Measurements from ENCODE around the gene ABCC3. TPM values are rescaled to one million over a fixed set of nuclear protein-coding genes. Genes with fewer than 3 reads are reported as not detected.

Gene ABCC3
- total RNA-seq, 1 donor from 2014 or later = 0.20 TPM

DNA sequence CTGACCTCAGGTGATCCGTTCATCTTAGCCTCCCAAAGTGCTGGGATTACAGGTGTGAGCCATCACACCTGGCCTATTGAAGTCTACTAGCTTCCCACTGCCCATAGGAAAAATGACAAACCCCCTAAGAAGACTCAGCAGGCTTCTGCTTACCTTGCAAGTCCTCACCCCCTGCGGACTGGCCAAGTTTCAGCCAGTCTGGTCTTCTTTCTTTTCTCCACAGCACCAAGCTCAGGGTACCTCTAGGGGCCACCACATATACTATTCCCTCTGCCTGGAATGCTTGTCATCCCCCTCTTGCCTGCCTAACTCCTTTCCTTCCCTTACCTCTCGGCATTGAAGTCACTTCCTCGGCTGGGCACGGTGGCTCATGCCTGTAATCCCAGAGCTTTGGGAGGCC lies 31.2 kb downstream of the ABCC3 start:
- ChIA-PET POLR2A (no interaction called here), CTCF (no interaction called here)
- TF ChIP-seq, protein P1, sequence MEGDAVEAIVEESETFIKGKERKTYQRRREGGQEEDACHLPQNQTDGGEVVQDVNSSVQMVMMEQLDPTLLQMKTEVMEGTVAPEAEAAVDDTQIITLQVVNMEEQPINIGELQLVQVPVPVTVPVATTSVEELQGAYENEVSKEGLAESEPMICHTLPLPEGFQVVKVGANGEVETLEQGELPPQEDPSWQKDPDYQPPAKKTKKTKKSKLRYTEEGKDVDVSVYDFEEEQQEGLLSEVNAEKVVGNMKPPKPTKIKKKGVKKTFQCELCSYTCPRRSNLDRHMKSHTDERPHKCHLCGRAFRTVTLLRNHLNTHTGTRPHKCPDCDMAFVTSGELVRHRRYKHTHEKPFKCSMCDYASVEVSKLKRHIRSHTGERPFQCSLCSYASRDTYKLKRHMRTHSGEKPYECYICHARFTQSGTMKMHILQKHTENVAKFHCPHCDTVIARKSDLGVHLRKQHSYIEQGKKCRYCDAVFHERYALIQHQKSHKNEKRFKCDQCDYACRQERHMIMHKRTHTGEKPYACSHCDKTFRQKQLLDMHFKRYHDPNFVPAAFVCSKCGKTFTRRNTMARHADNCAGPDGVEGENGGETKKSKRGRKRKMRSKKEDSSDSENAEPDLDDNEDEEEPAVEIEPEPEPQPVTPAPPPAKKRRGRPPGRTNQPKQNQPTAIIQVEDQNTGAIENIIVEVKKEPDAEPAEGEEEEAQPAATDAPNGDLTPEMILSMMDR (IDR thresholded peaks at IDR 0.05) = no peak
- Mint-ChIP-seq H3K4me1 (no peaks in the 10 kb centered on the region), H3K4me3 (no peak overlapping the region), H3K9me3 (no peaks in the 10 kb centered on the region), H3K27ac (no peak overlapping the region), H3K36me3 (ENCODE audit: low read depth) (no peaks in the 10 kb centered on the region), H3K27me3 (peaks cover 11% of the 10 kb centered on the region)
- ATAC-seq (ENCODE audit: low read depth) = no peak
- intact Hi-C loops (cut with micrococcal nuclease) = no loop called here
- no peak for DNase-seq

DNA sequence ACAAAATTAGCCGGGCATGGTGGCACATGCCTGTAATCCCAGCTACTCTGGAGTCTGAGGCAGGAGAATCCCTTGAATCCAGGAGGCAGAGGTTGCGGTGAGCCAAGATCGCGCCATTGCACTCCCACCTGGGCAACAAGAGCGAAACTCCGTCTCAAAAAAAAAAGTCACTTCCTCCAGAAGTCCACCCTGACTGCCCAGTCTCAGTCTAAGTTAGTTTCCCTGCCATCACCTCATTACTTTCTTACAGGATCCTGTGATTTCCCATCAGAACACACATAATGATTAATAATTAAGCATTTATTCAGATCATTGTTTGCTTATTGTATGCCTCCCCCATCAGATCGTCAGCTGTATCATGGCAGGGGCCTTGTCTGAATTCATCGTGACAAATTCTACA lies 31.6 kb downstream of the ABCC3 start:
- TF ChIP-seq, protein P1 (IDR thresholded peaks at IDR 0.05) = no peak
- H3K36me3 Mint-ChIP-seq (ENCODE audit: low read depth) = no peaks in the 10 kb centered on the region
- no peaks in the 10 kb centered on the region for H3K9me3 Mint-ChIP-seq
- ATAC-seq (ENCODE audit: low read depth) (no peak), DNase-seq (no peak)
- H3K4me3 Mint-ChIP-seq = no peak overlapping the region
- H3K27me3 Mint-ChIP-seq = peaks cover 9% of the 10 kb centered on the region
- H3K4me1 Mint-ChIP-seq = no peaks in the 10 kb centered on the region
- intact Hi-C loops (cut with micrococcal nuclease) = no loop called here
- ChIA-PET POLR2A (no interaction called here), CTCF (no interaction called here)
- H3K27ac Mint-ChIP-seq = no peak overlapping the region

DNA sequence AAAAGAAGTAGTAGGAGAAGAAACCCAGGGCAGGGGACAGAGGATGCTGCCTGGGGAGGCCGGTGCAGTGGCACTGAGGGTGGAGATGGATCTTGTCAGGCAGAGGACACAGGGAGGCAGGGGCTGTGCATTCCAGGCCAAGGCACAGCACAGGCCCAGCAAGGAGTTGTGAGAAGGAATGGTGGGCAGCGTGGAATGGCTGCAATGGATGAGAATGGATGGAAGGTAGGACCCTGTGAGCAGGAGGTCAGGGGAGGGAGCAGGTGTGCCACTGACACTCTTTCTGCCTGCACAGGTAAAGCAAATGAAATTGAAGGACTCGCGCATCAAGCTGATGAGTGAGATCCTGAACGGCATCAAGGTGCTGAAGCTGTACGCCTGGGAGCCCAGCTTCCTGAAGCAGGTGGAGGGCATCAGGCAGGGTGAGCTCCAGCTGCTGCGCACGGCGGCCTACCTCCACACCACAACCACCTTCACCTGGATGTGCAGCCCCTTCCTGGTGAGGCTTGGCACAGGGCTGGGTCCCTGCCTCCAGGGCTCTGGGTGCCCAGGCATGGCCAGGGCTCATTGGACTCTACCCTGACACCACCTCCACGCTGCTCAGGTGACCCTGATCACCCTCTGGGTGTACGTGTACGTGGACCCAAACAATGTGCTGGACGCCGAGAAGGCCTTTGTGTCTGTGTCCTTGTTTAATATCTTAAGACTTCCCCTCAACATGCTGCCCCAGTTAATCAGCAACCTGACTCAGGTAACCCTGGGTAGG lies 32.8 kb downstream of the ABCC3 start:
- ChIA-PET POLR2A (no interaction called here), CTCF (no interaction called here)
- Mint-ChIP-seq H3K4me1 (no peaks in the 10 kb centered on the region), H3K27me3 (peaks cover 5% of the 10 kb centered on the region), H3K4me3 (no peak overlapping the region), H3K27ac (no peak overlapping the region), H3K36me3 (ENCODE audit: low read depth) (no peaks in the 10 kb centered on the region), H3K9me3 (no peaks in the 10 kb centered on the region)
- ATAC-seq (ENCODE audit: low read depth) (no peak), DNase-seq (no peak)
- intact Hi-C loops (cut with micrococcal nuclease) = no loop called here
- TF ChIP-seq, protein P1 (IDR thresholded peaks at IDR 0.05) = no peak

DNA sequence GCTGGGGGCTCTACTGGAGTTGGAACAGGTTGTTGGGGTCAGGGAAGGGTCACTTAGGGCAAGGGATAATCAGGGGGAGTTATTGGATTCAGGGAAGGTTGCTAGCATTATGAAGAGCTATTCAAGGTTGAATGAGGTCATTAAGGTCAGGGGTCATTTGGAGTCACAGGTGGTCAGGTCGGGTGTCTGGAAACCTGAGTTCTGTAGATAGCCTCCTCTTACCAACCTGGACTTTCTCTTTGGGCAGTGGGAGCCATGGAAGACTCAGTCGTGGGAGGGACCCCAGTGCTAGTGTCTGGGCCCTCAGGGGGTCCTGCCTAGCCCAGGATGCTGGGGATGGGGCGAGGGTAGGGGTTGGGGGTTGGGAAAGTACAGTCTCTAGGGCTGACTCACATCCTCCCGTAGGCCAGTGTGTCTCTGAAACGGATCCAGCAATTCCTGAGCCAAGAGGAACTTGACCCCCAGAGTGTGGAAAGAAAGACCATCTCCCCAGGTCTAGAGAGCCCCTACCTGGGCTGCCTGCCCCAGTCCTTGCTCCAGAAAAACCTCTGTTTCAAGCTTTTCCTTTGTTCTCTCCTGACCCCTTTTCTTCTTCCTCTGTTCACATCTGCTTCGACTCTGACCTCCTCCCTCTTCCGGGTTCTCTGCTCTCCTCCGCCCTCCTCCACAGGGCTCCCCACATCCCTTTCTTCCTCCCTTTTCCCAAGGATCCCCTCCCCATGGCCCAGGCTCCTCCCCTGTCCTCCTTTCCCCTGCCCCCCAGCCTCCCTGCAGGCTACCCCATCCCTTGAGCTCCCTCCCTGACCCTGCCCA lies 33.5 kb downstream of the ABCC3 start:
- H3K27ac Mint-ChIP-seq = no peak overlapping the region
- H3K4me1 Mint-ChIP-seq = no peaks in the 10 kb centered on the region

More for the DNA sequence above, 33.5 kb downstream of the ABCC3 start:
- POLR2A ChIA-PET = no interaction called here
- CTCF ChIA-PET = no interaction called here
- no peak overlapping the region for H3K4me3 Mint-ChIP-seq
- no peaks in the 10 kb centered on the region for H3K36me3 Mint-ChIP-seq (ENCODE audit: low read depth)
- TF ChIP-seq, protein P1 (IDR thresholded peaks at IDR 0.05) = no peak
- intact Hi-C loops (cut with micrococcal nuclease) = no loop called here
- peaks cover under 1% of the 10 kb centered on the region for H3K27me3 Mint-ChIP-seq
- H3K9me3 Mint-ChIP-seq = no peaks in the 10 kb centered on the region
- ATAC-seq (ENCODE audit: low read depth) (no peak), DNase-seq (no peak)

All from activated B cell treated with CpG ODN at 0.5 μM for 24 hours (primary cell).